ENCODE results near the gene ZNF428.

The ZNF428 gene

DNA sequence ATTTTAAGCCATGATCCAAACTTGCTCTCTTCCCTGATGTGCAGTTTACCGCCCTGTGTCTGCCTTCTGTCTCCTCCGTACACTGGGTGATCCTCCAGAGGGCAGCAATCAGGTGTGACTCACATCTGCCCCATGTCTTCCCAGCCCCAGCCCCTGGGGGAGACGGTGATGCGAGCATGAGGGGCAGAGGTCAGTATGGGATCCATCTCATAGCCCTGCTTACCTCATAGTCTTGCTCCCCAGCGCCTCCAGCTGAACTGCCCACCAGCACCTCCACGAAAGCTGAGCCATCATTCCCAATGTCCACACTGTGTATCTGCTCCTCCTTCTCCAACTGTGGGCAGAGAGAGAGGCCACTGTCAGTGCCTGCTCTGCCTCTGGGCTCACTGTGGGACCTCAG, 58.7 kb downstream of the ZNF428 start:
- DNase-seq: peak; percentile 32

All from inflammatory macrophage treated with lipopolysaccharide for 4 hours (primary cell).